ENCODE measurements around the gene CYP19A1. TPM values are rescaled to one million over a fixed set of nuclear protein-coding genes. Genes with fewer than 3 reads are reported as not detected.

CYP19A1 gene
- total and polyA plus RNA-seq, 4 donors = 0.03 to 124 (median 0.50) TPM; not detected in 1

- Histone ChIP-seq H3K9me3 (ENCODE audit: control insufficient read depth in 4 of 4, low read length in 3 of 4) (no peaks in the 10 kb centered on the region), H3K36me3 (ENCODE audit: control insufficient read depth in 4 of 4, insufficient read depth in 3 of 4, low read depth in 1 of 4, low read length in 3 of 4) (no peaks in the 10 kb centered on the region), H3K4me3 (ENCODE audit: low read depth in 1 of 3, low read length in 3 of 3) (no peak overlapping the region), H3K27ac (ENCODE audit: low read depth in 1 of 2, low read length in 2 of 2) (no peak overlapping the region), H3K9ac (ENCODE audit: low read depth in 1 of 2, low read length in 2 of 2) (no peak overlapping the region), H3K4me1 (ENCODE audit: control insufficient read depth in 4 of 4, insufficient read depth in 4 of 4, low read length in 3 of 4) (no peaks in the 10 kb centered on the region), H3K27me3 (ENCODE audit: control insufficient read depth in 4 of 4, insufficient read depth in 4 of 4, low read length in 3 of 4) (peaks cover 0 to 5% (median 3%) of the 10 kb centered on the region in 4 donors)
- no peak for TF ChIP-seq FOXA1 (IDR thresholded peaks at IDR 0.05)
- no peak for TF ChIP-seq YY1 (IDR thresholded peaks at IDR 0.05)
- 92% methylated on average over 3 of the region's 3 CpGs for WGBS
- DNase-seq (ENCODE audit: low spot score) = no peak
Measured at GRCh38 chr15:51232581-51232980, 105.8 kb downstream of the CYP19A1 start.

GRCh38 chr15:51229907-51230330 is 108.5 kb downstream of the CYP19A1 start:
- DNase-seq (ENCODE audit: low spot score) = no peak
- Histone ChIP-seq H3K9ac (ENCODE audit: low read depth in 1 of 2, low read length in 2 of 2) (no peak overlapping the region), H3K4me3 (ENCODE audit: low read depth in 1 of 3, low read length in 3 of 3) (no peak overlapping the region), H3K27me3 (ENCODE audit: control insufficient read depth in 4 of 4, insufficient read depth in 4 of 4, low read length in 3 of 4) (no peaks in the 10 kb centered on the region), H3K36me3 (ENCODE audit: control insufficient read depth in 4 of 4, insufficient read depth in 3 of 4, low read depth in 1 of 4, low read length in 3 of 4) (no peaks in the 10 kb centered on the region), H3K27ac (ENCODE audit: low read depth in 1 of 2, low read length in 2 of 2) (no peak overlapping the region), H3K9me3 (ENCODE audit: control insufficient read depth in 4 of 4, low read length in 3 of 4) (no peaks in the 10 kb centered on the region), H3K4me1 (ENCODE audit: control insufficient read depth in 4 of 4, insufficient read depth in 4 of 4, low read length in 3 of 4) (no peaks in the 10 kb centered on the region)
- WGBS = 54% methylated on average over 2 of the region's 2 CpGs
- TF ChIP-seq GABPA (IDR thresholded peaks at IDR 0.05 in 1 of 2, conservative IDR thresholded peaks at IDR 0.05 in 1 of 2) (no peak), HNF4A (conservative IDR thresholded peaks at IDR 0.05) (no peak), NR2F2 (IDR thresholded peaks at IDR 0.05) (no peak), CTCF (IDR thresholded peaks at IDR 0.05; ENCODE audit: low read depth, low read length, missing input control) (peak; percentile 16), JUND (IDR thresholded peaks at IDR 0.05) (no peak), ATF3 (IDR thresholded peaks at IDR 0.05) (no peak), SP1 (IDR thresholded peaks at IDR 0.05) (no peak), MAX (IDR thresholded peaks at IDR 0.05) (no peak), ZBTB33 (IDR thresholded peaks at IDR 0.05) (no peak), RAD21 (IDR thresholded peaks at IDR 0.05) (peak; percentile 59 to 63), FOXA2 (IDR thresholded peaks at IDR 0.05) (no peak), EGR1 (IDR thresholded peaks at IDR 0.05; ENCODE audit: low read depth in 2 of 2) (no peak), HNF4G (IDR thresholded peaks at IDR 0.05) (no peak)
